ENCODE results near the gene OGDH.

Gene OGDH

GRCh38 chr7:44666566-44666965 is 60.1 kb downstream of the OGDH start:
- Histone ChIP-seq H3K4me3 (ENCODE audit: severe bottlenecking) (no peak overlapping the region), H3K36me3 (ENCODE audit: low read depth) (peaks cover 44% of the 10 kb centered on the region), H3K4me1 (ENCODE audit: insufficient read depth, poor library complexity, severe bottlenecking) (no peaks in the 10 kb centered on the region), H3K27me3 (ENCODE audit: insufficient read depth, poor library complexity, severe bottlenecking) (no peaks in the 10 kb centered on the region), H3K9me3 (ENCODE audit: severe bottlenecking) (no peaks in the 10 kb centered on the region), H3K27ac (ENCODE audit: poor library complexity, severe bottlenecking) (no peak overlapping the region)
- ATAC-seq (ENCODE audit: low read depth) (no peak), DNase-seq (ENCODE audit: low spot score) (no peak)
- TF ChIP-seq CTCF (IDR thresholded peaks at IDR 0.05; ENCODE audit: poor library complexity, severe bottlenecking), result no peak

- ATAC-seq (ENCODE audit: low read depth) (no peak), DNase-seq (ENCODE audit: low spot score) (no peak)
- Histone ChIP-seq H3K9me3 (ENCODE audit: severe bottlenecking) (no peaks in the 10 kb centered on the region), H3K4me3 (ENCODE audit: severe bottlenecking) (no peak overlapping the region), H3K4me1 (ENCODE audit: insufficient read depth, poor library complexity, severe bottlenecking) (no peaks in the 10 kb centered on the region), H3K36me3 (ENCODE audit: low read depth) (peaks cover 38% of the 10 kb centered on the region), H3K27me3 (ENCODE audit: insufficient read depth, poor library complexity, severe bottlenecking) (no peaks in the 10 kb centered on the region), H3K27ac (ENCODE audit: poor library complexity, severe bottlenecking) (no peak overlapping the region)
- TF ChIP-seq CTCF (IDR thresholded peaks at IDR 0.05; ENCODE audit: poor library complexity, severe bottlenecking), result no peak
These were observed 60.8 kb downstream of the OGDH start for GRCh38 chr7:44667190-44667589.

- ATAC-seq (ENCODE audit: low read depth) (no peak), DNase-seq (ENCODE audit: low spot score) (no peak)
- H3K36me3 ChIP-seq (ENCODE audit: low read depth), result peaks cover 58% of the 10 kb centered on the region
- TF ChIP-seq CTCF (IDR thresholded peaks at IDR 0.05; ENCODE audit: poor library complexity, severe bottlenecking), result no peak
- no peaks in the 10 kb centered on the region for H3K4me1 ChIP-seq (ENCODE audit: insufficient read depth, poor library complexity, severe bottlenecking)
- H3K9me3 ChIP-seq (ENCODE audit: severe bottlenecking), result no peaks in the 10 kb centered on the region
- H3K4me3 ChIP-seq (ENCODE audit: severe bottlenecking), result no peak overlapping the region
- H3K27ac ChIP-seq (ENCODE audit: poor library complexity, severe bottlenecking), result no peak overlapping the region
- no peaks in the 10 kb centered on the region for H3K27me3 ChIP-seq (ENCODE audit: insufficient read depth, poor library complexity, severe bottlenecking)
These were observed 64.6 kb downstream of the OGDH start for GRCh38 chr7:44671069-44671468.

- no peak for TF ChIP-seq CTCF (IDR thresholded peaks at IDR 0.05; ENCODE audit: poor library complexity, severe bottlenecking)
- DNase-seq (ENCODE audit: low spot score), result no peak
- H3K27ac ChIP-seq (ENCODE audit: poor library complexity, severe bottlenecking), result no peak overlapping the region
- H3K4me3 ChIP-seq (ENCODE audit: severe bottlenecking), result no peak overlapping the region
- H3K4me1 ChIP-seq (ENCODE audit: insufficient read depth, poor library complexity, severe bottlenecking), result peaks cover 6% of the 10 kb centered on the region
- peaks cover 51% of the 10 kb centered on the region for H3K36me3 ChIP-seq (ENCODE audit: low read depth)
- no peaks in the 10 kb centered on the region for H3K27me3 ChIP-seq (ENCODE audit: insufficient read depth, poor library complexity, severe bottlenecking)
- no peaks in the 10 kb centered on the region for H3K9me3 ChIP-seq (ENCODE audit: severe bottlenecking)
- ATAC-seq (ENCODE audit: low read depth), result no peak
These were observed 66.9 kb downstream of the OGDH start for GRCh38 chr7:44673324-44673723.

GRCh38 chr7:44673771-44674170 is 67.3 kb downstream of the OGDH start:
- H3K27ac ChIP-seq (ENCODE audit: poor library complexity, severe bottlenecking), result no peak overlapping the region

More at GRCh38 chr7:44673771-44674170, 67.3 kb downstream of the OGDH start:
- no peak for DNase-seq (ENCODE audit: low spot score)
- H3K36me3 ChIP-seq (ENCODE audit: low read depth), result peaks cover 47% of the 10 kb centered on the region
- no peak for ATAC-seq (ENCODE audit: low read depth)
- no peak for TF ChIP-seq CTCF (IDR thresholded peaks at IDR 0.05; ENCODE audit: poor library complexity, severe bottlenecking)
- H3K4me1 ChIP-seq (ENCODE audit: insufficient read depth, poor library complexity, severe bottlenecking), result peaks cover 9% of the 10 kb centered on the region
- H3K9me3 ChIP-seq (ENCODE audit: severe bottlenecking), result no peaks in the 10 kb centered on the region
- no peaks in the 10 kb centered on the region for H3K27me3 ChIP-seq (ENCODE audit: insufficient read depth, poor library complexity, severe bottlenecking)
- H3K4me3 ChIP-seq (ENCODE audit: severe bottlenecking), result no peak overlapping the region
